ENCODE data around the gene SRPK2. TPM values are rescaled to one million over a fixed set of nuclear protein-coding genes. Genes with fewer than 3 reads are reported as not detected.

SRPK2 gene
- total and polyA plus RNA-seq, 2 donors (not counting 1 experiment from before 2014, with no cell fraction given): 15.2 to 108 TPM

- Mint-ChIP-seq H3K4me3 (no peak overlapping the region), H3K9me3 (ENCODE audit: insufficient read depth) (no peaks in the 10 kb centered on the region), H3K27ac (no peak overlapping the region), H3K4me1 (peaks cover 2% of the 10 kb centered on the region), H3K27me3 (no peaks in the 10 kb centered on the region)
- H3K79me2 ChIP-seq (ENCODE audit: control insufficient read depth, insufficient read depth, low read length): no peaks in the 10 kb centered on the region
- H3K27ac ChIP-seq (ENCODE audit: low read length in 2 of 2): no peak overlapping the region
- peak; percentile 27 for DNase-seq
- H3K9me3 ChIP-seq (ENCODE audit: control extremely low read depth in 1 of 3, control insufficient read depth in 2 of 3, insufficient read depth in 1 of 3, low read length in 2 of 3): no peaks in the 10 kb centered on the region
- no peak overlapping the region for H3K9ac ChIP-seq (ENCODE audit: low read length)
- CTCF ChIA-PET: interaction anchor here (0.9 to 1.2 kb wide), 4 partner anchors 45 to 259 kb away, joined by 3 to 4 read pairs (median 4); no protein-coding TSS in a partner anchor
- H3K4me1 ChIP-seq (ENCODE audit: control insufficient read depth in 2 of 2, insufficient read depth in 2 of 2, low read length in 2 of 2): no peaks in the 10 kb centered on the region
- H3K4me3 ChIP-seq (ENCODE audit: control extremely low read depth in 1 of 5, extremely low read depth in 1 of 5, insufficient read depth in 1 of 5, low read depth in 2 of 5, low read length in 4 of 5): no peak overlapping the region
- no peak for TF ChIP-seq CTCF (IDR thresholded peaks at IDR 0.05)
- no peak for TF ChIP-seq EZH2 (IDR thresholded peaks at IDR 0.05; ENCODE audit: borderline replicate concordance, insufficient read depth, low read depth, low read length, poor library complexity, severe bottlenecking)
- H3K27me3 ChIP-seq (replicated peaks in 1 of 4; ENCODE audit: control extremely low read depth in 1 of 4, control insufficient read depth in 3 of 4, insufficient read depth in 4 of 4, low read length in 3 of 4): no peaks in the 10 kb centered on the region
- WGBS (ENCODE audit: insufficient coverage): 92% methylated on average over 2 of the region's 3 CpGs
- POLR2A ChIA-PET: interaction anchor here (0.5 kb wide), 2 partner anchors 71 to 129 kb away, joined by 5 to 7 read pairs; no protein-coding TSS in a partner anchor
- no peaks in the 10 kb centered on the region for H4K20me1 ChIP-seq (ENCODE audit: control insufficient read depth, insufficient read depth, low read length, poor library complexity, severe bottlenecking)
- H2AFZ ChIP-seq (ENCODE audit: insufficient read depth, low read depth, low read length, poor library complexity, severe bottlenecking): no peak overlapping the region
- intact Hi-C loops (cut with micrococcal nuclease): loop anchor here (1.0 kb wide), 1 partner anchor 89 kb away; no protein-coding TSS in a partner anchor
- no peaks in the 10 kb centered on the region for H3K36me3 ChIP-seq (replicated peaks in 1 of 2; ENCODE audit: control extremely low read depth in 1 of 2, control insufficient read depth in 1 of 2, extremely low read depth in 1 of 2, insufficient read depth in 2 of 2, low read length in 1 of 2)
- H3K4me2 ChIP-seq (replicated peaks; ENCODE audit: low read depth, low read length, poor library complexity, severe bottlenecking): no peak overlapping the region
- no peak for ATAC-seq (ENCODE audit: low read depth)
Observed at GRCh38 chr7:105399043-105399725, 10.5 kb upstream of the SRPK2 start.

GRCh38 chr7:105396566-105396965 is 7.8 kb upstream of the SRPK2 start:
- H3K79me2 ChIP-seq (ENCODE audit: control insufficient read depth, insufficient read depth, low read length): no peaks in the 10 kb centered on the region
- intact Hi-C loops (cut with micrococcal nuclease): no loop called here
- H3K27me3 Mint-ChIP-seq: no peaks in the 10 kb centered on the region
- no peak overlapping the region for H3K4me2 ChIP-seq (replicated peaks; ENCODE audit: low read depth, low read length, poor library complexity, severe bottlenecking)
- peaks cover 2% of the 10 kb centered on the region for H3K4me1 Mint-ChIP-seq
- H3K27ac Mint-ChIP-seq: no peak overlapping the region
- H3K9me3 ChIP-seq (ENCODE audit: control extremely low read depth in 1 of 3, control insufficient read depth in 2 of 3, insufficient read depth in 1 of 3, low read length in 2 of 3): no peaks in the 10 kb centered on the region
- no peak overlapping the region for H2AFZ ChIP-seq (ENCODE audit: insufficient read depth, low read depth, low read length, poor library complexity, severe bottlenecking)
- H3K27me3 ChIP-seq (replicated peaks in 1 of 4; ENCODE audit: control extremely low read depth in 1 of 4, control insufficient read depth in 3 of 4, insufficient read depth in 4 of 4, low read length in 3 of 4): no peaks in the 10 kb centered on the region
- POLR2A ChIA-PET: no interaction called here
- no peaks in the 10 kb centered on the region for H4K20me1 ChIP-seq (ENCODE audit: control insufficient read depth, insufficient read depth, low read length, poor library complexity, severe bottlenecking)
- TF ChIP-seq EZH2 (IDR thresholded peaks at IDR 0.05; ENCODE audit: borderline replicate concordance, insufficient read depth, low read depth, low read length, poor library complexity, severe bottlenecking): no peak
- no peak for TF ChIP-seq CTCF (IDR thresholded peaks at IDR 0.05)
- no peaks in the 10 kb centered on the region for H3K4me1 ChIP-seq (ENCODE audit: control insufficient read depth in 2 of 2, insufficient read depth in 2 of 2, low read length in 2 of 2)
- H3K4me3 ChIP-seq (ENCODE audit: control extremely low read depth in 1 of 5, extremely low read depth in 1 of 5, insufficient read depth in 1 of 5, low read depth in 2 of 5, low read length in 4 of 5): no peak overlapping the region
- H3K9me3 Mint-ChIP-seq (ENCODE audit: insufficient read depth): no peaks in the 10 kb centered on the region
- CTCF ChIA-PET: interaction anchor here (0.6 to 1.2 kb wide), 2 partner anchors 33 to 272 kb away, joined by 3 to 5 read pairs; no protein-coding TSS in a partner anchor
- ATAC-seq (ENCODE audit: low read depth) (no peak), DNase-seq (no peak)
- no peak overlapping the region for H3K27ac ChIP-seq (ENCODE audit: low read length in 2 of 2)
- no peak overlapping the region for H3K4me3 Mint-ChIP-seq
- no peak overlapping the region for H3K9ac ChIP-seq (ENCODE audit: low read length)
- no peaks in the 10 kb centered on the region for H3K36me3 ChIP-seq (replicated peaks in 1 of 2; ENCODE audit: control extremely low read depth in 1 of 2, control insufficient read depth in 1 of 2, extremely low read depth in 1 of 2, insufficient read depth in 2 of 2, low read length in 1 of 2)
- WGBS (ENCODE audit: insufficient coverage): 97% methylated on average over 3 of the region's 3 CpGs
